Testis (tissue), 2 donors: ENCODE data around the gene TBX18.

ENCODE experiments used
- CTCF ChIP-seq, 3 experiments: fragments of 450-650 bp in 2 of 3; fragments of 200-600 bp in 1 of 3; sonication (generic) in 1 of 3; IDR thresholded peaks; one replicate each; pipeline ENCODE4 v1.5.1; 2016 to 2019; ENCODE audit warnings: antibody characterized with exemption in 3 of 3, mild to moderate bottlenecking in 2 of 3, moderate library complexity in 1 of 3
- POLR2A ChIP-seq: fragments of 450-650 bp; IDR thresholded peaks from one replicate; pipeline ENCODE4 v1.6.1; 2017; ENCODE audit warnings: antibody characterized with exemption, mild to moderate bottlenecking, moderate library complexity

GRCh38 chr6:84762220-84763002 lies 2.0 kb downstream of the TBX18 start:
- TF ChIP-seq CTCF (IDR thresholded peaks at IDR 0.05) (no peak), POLR2A (no peak)
